Measurements from ENCODE around the gene RANBP17.

Gene RANBP17

DNA sequence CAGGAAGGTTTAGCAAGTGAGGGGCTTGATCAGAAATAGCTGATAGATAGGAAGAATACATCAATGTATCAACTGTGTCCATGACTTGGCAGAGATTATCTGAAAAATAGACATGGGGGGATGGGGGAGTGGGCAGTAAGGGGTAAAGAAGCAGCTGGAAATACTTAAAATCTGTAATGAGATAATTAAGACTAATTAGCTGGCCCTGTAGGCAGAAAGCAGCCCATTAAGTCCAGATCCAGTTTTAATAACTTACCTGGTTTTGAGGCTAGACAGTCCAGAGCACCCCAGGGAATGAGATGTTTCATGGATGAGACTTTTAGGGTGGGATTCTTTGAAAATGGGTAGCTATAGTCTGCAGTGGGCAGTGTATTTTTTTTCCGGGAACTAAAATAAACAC is 330.3 kb downstream of the RANBP17 start:
- TF ChIP-seq, protein P1, sequence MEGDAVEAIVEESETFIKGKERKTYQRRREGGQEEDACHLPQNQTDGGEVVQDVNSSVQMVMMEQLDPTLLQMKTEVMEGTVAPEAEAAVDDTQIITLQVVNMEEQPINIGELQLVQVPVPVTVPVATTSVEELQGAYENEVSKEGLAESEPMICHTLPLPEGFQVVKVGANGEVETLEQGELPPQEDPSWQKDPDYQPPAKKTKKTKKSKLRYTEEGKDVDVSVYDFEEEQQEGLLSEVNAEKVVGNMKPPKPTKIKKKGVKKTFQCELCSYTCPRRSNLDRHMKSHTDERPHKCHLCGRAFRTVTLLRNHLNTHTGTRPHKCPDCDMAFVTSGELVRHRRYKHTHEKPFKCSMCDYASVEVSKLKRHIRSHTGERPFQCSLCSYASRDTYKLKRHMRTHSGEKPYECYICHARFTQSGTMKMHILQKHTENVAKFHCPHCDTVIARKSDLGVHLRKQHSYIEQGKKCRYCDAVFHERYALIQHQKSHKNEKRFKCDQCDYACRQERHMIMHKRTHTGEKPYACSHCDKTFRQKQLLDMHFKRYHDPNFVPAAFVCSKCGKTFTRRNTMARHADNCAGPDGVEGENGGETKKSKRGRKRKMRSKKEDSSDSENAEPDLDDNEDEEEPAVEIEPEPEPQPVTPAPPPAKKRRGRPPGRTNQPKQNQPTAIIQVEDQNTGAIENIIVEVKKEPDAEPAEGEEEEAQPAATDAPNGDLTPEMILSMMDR (IDR thresholded peaks at IDR 0.05) = no peak

DNA sequence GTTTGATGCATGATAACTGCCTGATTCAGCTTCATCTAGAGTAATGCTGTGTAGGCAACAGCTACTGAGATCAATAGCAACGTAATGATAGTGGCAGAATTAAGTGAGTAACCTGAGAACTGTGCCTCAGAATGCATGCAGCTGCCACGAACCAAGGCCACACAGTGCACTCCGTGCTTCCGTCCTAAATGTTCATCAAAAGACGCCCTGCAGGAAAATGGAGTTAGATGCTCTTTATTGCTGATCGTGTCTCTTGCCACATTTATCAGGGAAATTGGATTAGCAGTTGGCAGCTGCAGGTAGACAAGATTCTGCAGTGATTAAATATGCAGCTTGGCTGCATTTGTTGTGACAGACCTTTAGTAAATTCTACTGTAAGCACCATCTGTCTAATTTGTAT is 339.5 kb downstream of the RANBP17 start:
- no peaks in the 10 kb centered on the region for H3K4me1 ChIP-seq
- no peaks in the 10 kb centered on the region for H3K9me3 ChIP-seq
- intact Hi-C loops (cut with DNase I; ENCODE audit: low total_unique reads) = no loop called here
- H3K27ac ChIP-seq = no peak overlapping the region
- H3K4me3 ChIP-seq = no peak overlapping the region
- no peak for DNase-seq
- H3K27me3 ChIP-seq = no peaks in the 10 kb centered on the region
- peaks cover 0 to 3% (median 0%) of the 10 kb centered on the region in 3 donors for H3K36me3 ChIP-seq
- TF ChIP-seq, protein P1 (IDR thresholded peaks at IDR 0.05) = no peak

More for the DNA sequence above, 330.3 kb downstream of the RANBP17 start:
- intact Hi-C loops (cut with DNase I; ENCODE audit: low total_unique reads) = no loop called here
- H3K27ac ChIP-seq = no peak overlapping the region
- no peaks in the 10 kb centered on the region for H3K9me3 ChIP-seq
- no peaks in the 10 kb centered on the region for H3K27me3 ChIP-seq
- no peaks in the 10 kb centered on the region for H3K36me3 ChIP-seq
- no peak for DNase-seq
- H3K4me1 ChIP-seq = no peaks in the 10 kb centered on the region
- H3K4me3 ChIP-seq = no peak overlapping the region

DNA sequence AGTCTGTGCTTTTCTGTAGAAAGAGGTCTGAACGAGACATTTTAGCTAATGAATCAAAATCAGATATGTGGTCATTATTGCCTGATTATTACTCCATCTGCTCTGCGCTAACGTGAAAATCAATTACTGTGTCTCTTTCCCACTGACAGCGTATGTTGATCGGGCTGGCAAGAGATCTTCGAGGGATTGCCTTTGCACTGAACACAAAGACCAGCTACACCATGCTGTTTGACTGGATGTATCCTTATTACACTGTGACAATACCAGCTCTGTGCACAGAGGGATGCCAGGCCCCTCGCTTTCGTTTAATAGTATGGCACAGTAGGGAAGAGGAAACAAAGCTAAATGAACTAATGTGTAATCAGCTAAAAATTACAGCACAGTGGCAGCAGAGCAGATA is 343.6 kb downstream of the RANBP17 start:
- peaks cover 0 to 3% (median 0%) of the 10 kb centered on the region in 3 donors for H3K36me3 ChIP-seq
- H3K4me3 ChIP-seq = no peak overlapping the region
- intact Hi-C loops (cut with DNase I; ENCODE audit: low total_unique reads) = no loop called here
- TF ChIP-seq, protein P1 (IDR thresholded peaks at IDR 0.05) = no peak
- H3K4me1 ChIP-seq = no peaks in the 10 kb centered on the region
- DNase-seq = no peak
- no peak overlapping the region for H3K27ac ChIP-seq
- no peaks in the 10 kb centered on the region for H3K27me3 ChIP-seq
- H3K9me3 ChIP-seq = no peaks in the 10 kb centered on the region

GRCh38 chr5:171207256-171207847 is 345.5 kb downstream of the RANBP17 start:
- TF ChIP-seq, protein P1 (IDR thresholded peaks at IDR 0.05) = peak; percentile 39 to 48
- peaks cover 0 to 3% (median 0%) of the 10 kb centered on the region in 3 donors for H3K36me3 ChIP-seq
- DNase-seq = no peak

DNA sequence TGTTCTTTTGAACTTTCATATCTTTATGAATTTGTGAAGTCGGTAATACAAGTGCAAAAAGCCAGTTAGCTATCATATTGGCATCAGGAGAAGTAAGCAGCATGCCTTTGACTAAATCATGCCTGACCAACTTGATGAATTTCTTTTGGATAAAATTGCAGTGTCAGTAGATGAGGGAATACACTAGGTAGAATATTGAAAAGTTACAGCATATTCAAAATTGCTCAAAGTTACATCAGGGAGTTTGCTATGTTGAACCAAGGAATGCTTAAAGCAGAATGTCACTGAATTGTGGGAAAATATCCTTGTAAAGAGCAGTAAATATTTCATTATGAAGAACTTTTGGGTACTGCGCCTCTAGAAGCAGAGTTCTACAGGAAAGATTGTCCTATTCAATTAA is 360.1 kb downstream of the RANBP17 start:
- no peak overlapping the region for H3K27ac ChIP-seq
- TF ChIP-seq, protein P1 (IDR thresholded peaks at IDR 0.05) = no peak
- H3K36me3 ChIP-seq = no peaks in the 10 kb centered on the region
- H3K4me3 ChIP-seq = no peak overlapping the region
- no peaks in the 10 kb centered on the region for H3K9me3 ChIP-seq
- H3K4me1 ChIP-seq = no peaks in the 10 kb centered on the region
- no peak for DNase-seq
- no peaks in the 10 kb centered on the region for H3K27me3 ChIP-seq
- intact Hi-C loops (cut with DNase I; ENCODE audit: low total_unique reads) = no loop called here

More at GRCh38 chr5:171207256-171207847, 345.5 kb downstream of the RANBP17 start:
- Histone ChIP-seq H3K4me1 (no peaks in the 10 kb centered on the region), H3K4me3 (no peak overlapping the region), H3K9me3 (no peaks in the 10 kb centered on the region), H3K27ac (no peak overlapping the region), H3K27me3 (no peaks in the 10 kb centered on the region)
- intact Hi-C loops (cut with DNase I; ENCODE audit: low total_unique reads) = no loop called here

- DNase-seq = no peak
Measured at GRCh38 chr5:171223927-171224326, 362.1 kb downstream of the RANBP17 start.

More at GRCh38 chr5:171223927-171224326, 362.1 kb downstream of the RANBP17 start:
- TF ChIP-seq, protein P1 (IDR thresholded peaks at IDR 0.05) = no peak
- H3K27me3 ChIP-seq = no peaks in the 10 kb centered on the region
- no peaks in the 10 kb centered on the region for H3K36me3 ChIP-seq
- H3K4me3 ChIP-seq = no peak overlapping the region
- no peaks in the 10 kb centered on the region for H3K9me3 ChIP-seq
- intact Hi-C loops (cut with DNase I; ENCODE audit: low total_unique reads) = no loop called here
- H3K4me1 ChIP-seq = no peaks in the 10 kb centered on the region
- no peak overlapping the region for H3K27ac ChIP-seq

Measured in tibial artery (tissue), 4 donors.